Erythroblast (primary cell): ENCODE measurements around the gene SPINK9.

Source experiments
- DNase-seq, 2 experiments: peaks; one replicate each; lab custom pipeline; 2025; lab: John Stamatoyannopoulos, UW
- GATA1 ChIP-seq: IDR thresholded peaks from 2 replicates; pipeline ENCODE4 v1.6.1; 2011; ENCODE audit warnings: low read depth, mild to moderate bottlenecking, control low read depth, low read length, moderate library complexity
- POLR2A ChIP-seq: IDR thresholded peaks from 2 replicates; pipeline ENCODE4 v1.6.1; 2011; ENCODE audit warnings: mild to moderate bottlenecking, low read length

The SPINK9 gene

DNA sequence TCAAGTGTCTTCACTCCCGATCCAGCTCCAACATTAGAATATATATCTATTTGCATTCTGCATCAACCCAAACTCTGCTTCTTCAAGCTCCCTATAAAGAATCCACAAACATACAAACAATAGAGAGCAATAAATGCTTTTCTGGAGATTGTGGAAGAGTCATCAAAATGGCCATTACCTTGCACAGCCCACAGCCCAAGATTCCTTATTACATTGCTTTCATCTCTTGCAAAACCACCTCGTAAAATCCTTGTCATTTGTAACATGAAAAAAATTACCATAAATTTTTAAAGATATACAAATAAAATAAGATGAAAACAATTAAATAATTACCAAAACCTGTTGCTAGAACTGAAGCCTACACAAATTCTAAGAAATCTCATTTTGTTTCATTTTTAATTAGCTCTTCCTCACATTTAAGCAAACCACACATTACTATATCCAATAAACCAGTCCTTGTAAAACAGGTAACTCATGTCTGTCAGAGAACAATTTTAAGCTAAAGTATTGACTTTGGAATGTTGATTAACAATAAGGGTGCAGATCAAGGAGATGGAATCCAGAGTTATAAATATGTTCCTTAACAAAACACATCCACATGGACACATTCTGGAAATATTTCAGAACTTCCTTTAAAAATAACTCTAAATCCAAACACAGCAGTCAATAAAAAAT lies 7.1 kb downstream of the SPINK9 start:
- TF ChIP-seq POLR2A (no peak), GATA1 (no peak)
- DNase-seq = no peak

DNA sequence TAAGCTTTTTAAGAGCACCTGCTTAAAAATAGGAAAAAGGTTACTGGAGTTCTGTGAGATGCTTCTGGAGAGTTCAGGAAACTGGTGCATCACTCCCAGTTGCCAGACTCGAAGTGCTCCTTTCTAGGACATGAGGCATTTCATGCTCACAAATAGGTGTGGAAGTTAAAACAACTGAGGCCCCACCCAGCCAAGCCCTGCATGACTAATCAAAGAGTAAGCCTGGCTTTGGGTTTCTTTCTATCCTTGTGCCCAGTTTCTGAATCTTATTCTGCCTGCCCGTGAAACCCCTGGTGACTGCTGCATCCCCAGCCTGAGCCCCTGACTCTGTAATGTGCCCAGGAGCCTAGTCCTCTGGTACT lies 7.7 kb downstream of the SPINK9 start:
- no peak for TF ChIP-seq POLR2A
- TF ChIP-seq GATA1 = no peak
- DNase-seq = peak; percentile 30 to 36

DNA sequence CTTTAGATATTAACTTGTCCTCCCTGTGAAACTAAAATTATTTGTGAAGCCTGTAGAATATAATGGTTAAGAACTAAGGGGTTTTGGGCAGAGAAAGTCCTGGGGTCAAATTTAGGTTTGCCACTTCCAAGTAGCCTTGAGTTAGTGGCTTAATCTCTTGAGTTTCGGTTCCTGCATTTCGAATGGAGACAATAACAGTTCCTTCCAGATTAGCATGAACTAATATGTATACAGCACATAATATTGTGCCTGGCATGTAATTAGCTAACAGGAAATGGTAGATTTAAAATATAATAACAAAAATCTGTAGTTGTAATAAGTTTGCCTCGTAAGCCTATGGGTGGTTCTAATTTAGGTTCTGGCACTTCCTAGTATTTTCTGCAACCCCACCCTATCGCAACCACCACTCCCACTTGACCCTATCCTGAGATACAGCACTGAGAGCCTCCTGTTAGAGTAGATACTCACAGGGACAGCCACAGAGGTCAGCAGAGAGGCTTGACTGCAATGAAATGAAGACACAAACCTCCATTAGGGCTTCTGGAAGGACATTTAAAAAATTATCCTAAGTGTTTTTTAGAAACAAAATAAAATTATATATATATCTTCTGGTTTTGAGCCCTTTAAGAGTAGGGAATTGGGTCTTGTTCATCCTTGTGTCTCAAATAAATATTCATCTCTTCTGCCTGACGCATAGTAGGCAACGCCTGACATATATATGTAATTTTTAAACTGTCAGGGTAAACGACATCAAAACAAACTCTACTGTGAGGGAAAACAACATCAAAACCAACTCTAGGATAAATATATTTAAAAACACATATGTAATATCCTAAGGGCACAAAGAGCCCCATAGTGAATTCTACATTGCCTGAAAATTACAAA lies 8.5 kb downstream of the SPINK9 start:
- peak; percentile 69 to 86 for DNase-seq
- no peak for TF ChIP-seq GATA1
- no peak for TF ChIP-seq POLR2A

DNA sequence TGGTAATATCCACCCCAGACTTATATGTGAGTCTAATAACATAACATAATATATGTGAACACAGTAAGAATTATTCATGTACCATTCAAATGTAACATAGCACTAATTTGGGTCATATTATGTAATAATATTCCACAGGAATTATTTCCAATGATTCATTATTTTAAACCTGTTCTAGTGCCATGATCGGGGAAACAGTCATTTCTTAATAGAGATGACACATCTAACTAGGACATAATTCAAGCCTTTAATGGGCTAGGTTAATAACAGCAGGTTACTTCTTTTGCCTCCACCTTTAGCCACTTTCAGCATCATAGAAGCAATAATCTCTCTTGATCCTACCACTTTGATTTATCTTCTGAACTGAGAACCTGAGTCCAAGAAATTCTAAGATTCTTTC lies 12.3 kb downstream of the SPINK9 start:
- no peak for DNase-seq
- no peak for TF ChIP-seq GATA1

DNA sequence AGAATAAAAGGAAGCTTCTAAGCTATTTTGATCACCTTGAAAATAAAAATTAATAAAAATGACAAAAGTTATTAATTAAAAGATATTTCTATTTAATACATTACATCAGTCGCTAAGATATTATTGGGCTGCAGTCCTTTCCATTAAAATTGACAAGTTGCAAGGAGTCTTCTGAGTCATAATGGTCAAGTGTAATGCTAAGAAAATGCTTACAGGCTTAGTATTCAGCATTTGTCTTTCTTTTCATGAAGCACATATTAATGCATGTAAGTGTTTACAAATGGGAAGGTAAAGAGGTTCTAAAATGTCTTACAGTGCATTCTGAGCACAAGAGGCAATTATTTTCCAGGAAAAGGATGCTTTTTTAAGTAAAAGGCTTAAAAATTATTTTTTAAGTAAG lies 17.3 kb downstream of the SPINK9 start:
- DNase-seq = no peak
- no peak for TF ChIP-seq POLR2A
- TF ChIP-seq GATA1 = no peak

DNA sequence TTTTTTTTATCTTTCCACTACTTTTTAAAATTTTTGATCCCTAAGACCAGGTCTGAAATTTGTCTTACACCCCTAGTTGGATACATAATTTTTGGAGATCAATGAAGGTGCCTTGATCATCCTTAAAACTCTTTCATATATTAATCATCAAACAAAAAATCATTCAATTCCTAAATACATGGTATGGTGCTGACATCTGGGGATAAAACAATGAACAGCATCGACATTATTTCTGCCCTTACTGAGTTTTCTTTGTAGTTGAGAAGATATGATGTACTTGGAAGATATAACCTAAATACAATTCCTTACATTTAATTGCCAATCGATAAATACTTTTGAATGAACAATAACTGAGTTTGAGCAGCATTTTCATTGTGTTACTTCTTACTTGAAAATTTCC lies 18.3 kb downstream of the SPINK9 start:
- TF ChIP-seq GATA1 (no peak), POLR2A (no peak)
- DNase-seq = peak in 1 of 2 experiments; percentile 27

DNA sequence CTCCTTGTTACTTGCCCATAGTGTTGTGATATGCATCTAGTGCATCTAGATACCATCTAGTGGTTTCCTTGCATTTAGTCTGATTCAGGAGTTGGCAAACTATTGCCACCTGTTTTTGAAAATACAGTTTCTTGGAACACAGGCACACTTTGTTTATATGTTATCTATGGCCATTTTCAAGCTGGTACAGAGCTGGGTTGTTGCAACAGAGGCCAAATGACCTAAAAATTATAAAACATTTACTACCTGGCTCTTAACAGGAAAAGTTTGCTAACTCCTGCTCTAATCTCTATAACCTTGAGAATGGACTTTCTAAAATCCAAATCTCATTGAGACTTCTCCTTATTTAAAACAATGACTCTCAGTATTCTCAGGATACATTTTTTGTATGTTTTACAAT lies 29.0 kb downstream of the SPINK9 start:
- TF ChIP-seq GATA1 = no peak
- no peak for TF ChIP-seq POLR2A
- no peak for DNase-seq

DNA sequence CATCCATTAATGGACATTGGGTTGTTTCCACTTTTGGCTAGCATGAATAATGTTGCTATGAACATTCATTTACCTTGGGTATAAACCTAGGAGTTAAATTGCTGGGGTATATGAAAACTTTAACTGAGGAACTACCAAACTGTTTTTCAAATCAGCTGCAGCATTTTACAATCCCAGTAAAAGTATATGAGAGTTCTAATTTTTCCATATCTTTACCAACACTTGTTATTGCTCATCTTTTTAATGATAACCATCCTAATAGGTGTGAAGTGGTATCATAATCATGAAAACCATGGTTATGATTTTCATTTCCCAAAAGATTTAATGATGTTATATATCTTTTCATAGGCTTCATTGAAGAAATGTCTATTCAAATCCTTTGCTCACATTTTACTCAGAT lies 32.9 kb downstream of the SPINK9 start:
- TF ChIP-seq POLR2A (no peak), GATA1 (no peak)
- no peak for DNase-seq

DNA sequence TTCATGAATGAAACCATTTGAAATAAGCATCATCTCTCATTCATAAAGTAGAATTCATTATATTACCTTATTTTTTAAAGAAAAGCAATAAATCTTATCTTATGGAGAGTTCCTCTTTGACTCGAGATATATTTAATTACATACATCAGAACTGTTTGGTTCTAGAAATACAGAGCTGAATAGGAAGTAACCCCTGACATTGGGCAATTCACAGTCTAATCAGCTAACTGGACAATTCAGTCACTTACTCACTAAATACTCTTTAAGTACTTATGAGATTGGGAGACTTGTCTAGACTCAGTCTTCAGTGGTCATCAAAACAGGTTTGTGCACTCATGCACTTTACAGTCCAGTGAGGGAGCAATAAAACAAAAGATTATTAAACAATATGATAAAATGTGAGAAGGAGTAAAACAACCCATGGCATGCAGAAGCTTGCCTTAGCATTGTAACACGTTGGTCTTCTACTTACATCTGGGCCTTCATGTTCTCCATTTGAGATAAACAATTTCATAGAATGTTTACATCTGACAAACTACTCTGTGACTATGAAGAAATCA lies 36.9 kb downstream of the SPINK9 start:
- TF ChIP-seq POLR2A = no peak
- DNase-seq = no peak

DNA sequence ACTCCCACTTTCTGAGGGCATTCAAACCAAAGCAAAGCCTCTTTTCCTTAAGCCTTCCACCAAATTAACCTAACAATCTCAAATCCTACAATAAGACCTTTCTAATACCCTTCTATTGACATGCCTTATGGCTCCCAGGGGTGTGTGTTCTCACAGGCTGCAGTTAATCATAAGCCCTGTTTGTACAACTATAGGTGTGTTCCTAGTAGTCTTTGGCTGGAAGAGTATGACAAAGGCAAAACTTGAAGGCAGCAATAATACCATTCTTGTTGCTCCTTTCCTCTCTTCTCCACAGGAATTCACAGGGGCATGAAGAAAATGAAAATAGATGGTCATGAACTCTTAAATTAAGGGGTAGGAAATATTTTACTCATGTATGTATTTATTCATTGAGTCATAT lies 37.5 kb downstream of the SPINK9 start:
- DNase-seq = no peak
- TF ChIP-seq GATA1 (no peak), POLR2A (no peak)

DNA sequence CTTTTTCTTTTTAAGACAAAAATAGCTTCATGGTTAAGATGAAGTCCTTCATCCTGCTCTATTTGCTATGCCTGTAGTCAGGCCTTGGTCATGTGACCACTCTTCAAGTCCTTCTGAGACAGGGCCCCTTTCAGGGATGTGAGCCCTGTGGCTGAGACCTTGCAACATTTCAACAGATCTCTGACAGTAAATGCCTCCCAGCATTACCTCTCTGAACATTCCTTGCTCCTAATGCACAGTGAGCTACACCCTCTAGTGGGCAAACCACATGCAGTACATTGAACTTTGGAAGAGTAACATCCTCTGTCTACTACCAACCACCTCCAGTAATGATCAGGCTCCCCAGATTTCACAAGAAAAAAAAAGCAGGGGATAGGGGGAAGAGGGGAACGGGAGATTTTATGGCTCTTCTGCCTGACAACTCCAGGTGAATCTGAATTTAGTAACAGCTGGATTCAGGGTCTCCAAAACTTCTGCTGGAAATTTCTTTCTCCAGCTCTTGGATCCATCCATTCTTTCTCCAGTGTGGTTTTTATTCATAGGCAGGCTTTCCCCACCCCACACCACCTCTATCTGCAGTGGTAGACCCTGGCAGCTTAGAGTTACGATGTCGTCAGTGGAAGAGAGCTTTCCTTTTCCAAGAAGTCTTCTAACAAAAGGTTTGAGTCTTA lies 39.5 kb downstream of the SPINK9 start:
- peak; percentile 61 to 68 for DNase-seq
- TF ChIP-seq GATA1 = no peak
- no peak for TF ChIP-seq POLR2A

DNA sequence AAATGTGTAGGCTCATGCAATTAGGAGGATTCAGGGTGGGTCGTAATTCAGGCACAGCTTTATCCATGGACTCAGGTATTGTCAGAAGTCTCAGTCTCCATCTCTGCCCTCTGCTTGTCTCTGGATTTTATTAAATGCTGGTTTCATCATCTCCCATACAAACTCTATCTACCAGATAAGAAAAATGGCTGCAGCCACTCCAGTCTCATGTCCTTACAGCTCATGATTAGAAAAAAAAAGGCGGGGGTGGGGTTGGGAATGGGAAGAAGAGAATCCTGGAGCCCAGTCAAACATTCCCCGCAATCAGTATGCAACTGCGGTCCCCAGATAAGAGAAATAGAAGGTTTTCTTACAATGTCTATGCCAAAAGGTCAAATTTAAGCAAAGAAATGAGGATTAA lies 40.8 kb downstream of the SPINK9 start:
- no peak for DNase-seq
- TF ChIP-seq POLR2A = no peak
- no peak for TF ChIP-seq GATA1

DNA sequence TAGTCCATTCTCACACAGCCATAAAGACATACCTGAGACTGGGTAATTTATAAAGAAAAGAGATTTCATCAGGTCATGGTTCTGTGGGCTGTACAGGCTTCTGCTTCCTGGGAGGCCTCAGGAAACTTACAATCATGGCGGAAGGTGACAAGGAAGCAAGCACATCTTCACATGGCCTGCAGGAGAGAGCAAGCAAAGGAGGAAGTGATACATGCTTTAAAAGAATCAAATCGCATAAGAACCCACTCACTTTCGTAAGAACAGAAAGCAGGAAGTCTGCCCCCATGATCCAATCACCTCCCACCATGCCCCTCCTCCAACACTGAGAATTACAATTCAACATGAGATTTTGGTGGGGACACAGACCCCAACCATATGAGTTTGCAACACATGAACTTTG lies 43.3 kb downstream of the SPINK9 start:
- DNase-seq = no peak
- TF ChIP-seq POLR2A (no peak), GATA1 (no peak)

DNA sequence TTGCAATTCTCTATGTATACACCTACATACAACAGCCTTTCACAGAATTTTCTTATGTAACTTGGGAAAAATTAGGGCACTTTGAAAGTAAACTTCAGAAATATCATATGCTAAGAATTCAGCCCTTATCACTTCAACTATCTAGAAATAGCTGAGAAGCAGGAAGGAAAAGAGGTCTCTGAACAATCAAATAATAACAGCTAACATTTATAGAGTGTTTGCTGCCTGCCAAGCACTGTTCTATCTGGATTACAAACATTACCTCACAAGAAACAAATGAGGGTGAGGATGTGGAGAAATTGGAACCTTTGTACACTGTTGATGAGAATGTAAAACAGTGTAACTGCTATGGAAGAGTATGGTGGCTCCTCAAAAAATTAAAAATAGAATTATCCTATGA lies 44.0 kb downstream of the SPINK9 start:
- TF ChIP-seq POLR2A (no peak), GATA1 (no peak)
- DNase-seq = no peak

DNA sequence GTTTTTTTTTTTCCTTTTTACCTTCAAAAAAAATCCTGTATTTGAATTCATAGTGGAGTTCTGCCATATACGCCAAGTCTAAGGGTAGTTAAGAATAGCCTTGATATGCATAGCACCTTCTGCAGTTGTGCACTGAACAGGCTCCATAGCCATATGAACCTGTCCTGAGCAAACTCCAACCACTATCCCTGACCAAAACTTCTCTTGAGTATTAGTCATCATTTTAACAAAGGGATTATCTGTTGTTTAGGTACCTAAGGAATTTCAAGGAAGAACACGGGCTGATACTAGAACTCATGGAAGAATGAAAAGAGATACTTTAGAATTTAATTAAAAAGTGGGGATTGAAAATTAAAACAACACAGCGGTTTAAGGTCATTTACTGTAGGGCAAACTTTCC lies 46.5 kb downstream of the SPINK9 start:
- no peak for TF ChIP-seq POLR2A
- TF ChIP-seq GATA1 = no peak
- no peak for DNase-seq
